ENCODE measurements around the gene CCND3.

DNA sequence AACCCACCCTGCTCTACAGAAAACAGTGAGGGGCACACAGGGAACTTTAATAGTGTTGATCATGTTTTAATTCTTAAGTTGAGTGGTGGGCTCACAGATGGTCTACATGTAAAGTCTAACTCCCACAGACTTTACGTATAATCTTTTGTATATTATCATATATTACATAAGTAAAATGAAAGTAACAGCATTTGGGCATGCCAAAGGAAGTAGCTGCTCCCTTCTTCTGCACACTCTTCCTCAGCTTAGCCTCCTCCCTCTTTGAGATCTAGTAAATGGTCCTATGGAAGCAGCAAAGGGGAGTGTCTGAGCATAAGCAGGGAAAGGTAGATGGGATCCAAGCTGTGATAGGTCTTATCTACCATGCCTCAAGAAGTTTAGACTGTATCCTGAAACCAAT, 31.9 kb downstream of the CCND3 start:
- TF ChIP-seq EZH2 (IDR thresholded peaks at IDR 0.05; ENCODE audit: low read depth, low read length, severe bottlenecking) (no peak), POLR2A (IDR thresholded peaks at IDR 0.05; ENCODE audit: control extremely low read depth in 1 of 2, low read depth in 2 of 2, low read length in 2 of 2) (no peak)
- TF ChIP-seq, protein P1, sequence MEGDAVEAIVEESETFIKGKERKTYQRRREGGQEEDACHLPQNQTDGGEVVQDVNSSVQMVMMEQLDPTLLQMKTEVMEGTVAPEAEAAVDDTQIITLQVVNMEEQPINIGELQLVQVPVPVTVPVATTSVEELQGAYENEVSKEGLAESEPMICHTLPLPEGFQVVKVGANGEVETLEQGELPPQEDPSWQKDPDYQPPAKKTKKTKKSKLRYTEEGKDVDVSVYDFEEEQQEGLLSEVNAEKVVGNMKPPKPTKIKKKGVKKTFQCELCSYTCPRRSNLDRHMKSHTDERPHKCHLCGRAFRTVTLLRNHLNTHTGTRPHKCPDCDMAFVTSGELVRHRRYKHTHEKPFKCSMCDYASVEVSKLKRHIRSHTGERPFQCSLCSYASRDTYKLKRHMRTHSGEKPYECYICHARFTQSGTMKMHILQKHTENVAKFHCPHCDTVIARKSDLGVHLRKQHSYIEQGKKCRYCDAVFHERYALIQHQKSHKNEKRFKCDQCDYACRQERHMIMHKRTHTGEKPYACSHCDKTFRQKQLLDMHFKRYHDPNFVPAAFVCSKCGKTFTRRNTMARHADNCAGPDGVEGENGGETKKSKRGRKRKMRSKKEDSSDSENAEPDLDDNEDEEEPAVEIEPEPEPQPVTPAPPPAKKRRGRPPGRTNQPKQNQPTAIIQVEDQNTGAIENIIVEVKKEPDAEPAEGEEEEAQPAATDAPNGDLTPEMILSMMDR (IDR thresholded peaks at IDR 0.05; ENCODE audit: control extremely low read depth in 1 of 3, insufficient read depth in 1 of 3, low read depth in 1 of 3, low read length in 3 of 3) = no peak
- TF ChIP-seq, protein P2, sequence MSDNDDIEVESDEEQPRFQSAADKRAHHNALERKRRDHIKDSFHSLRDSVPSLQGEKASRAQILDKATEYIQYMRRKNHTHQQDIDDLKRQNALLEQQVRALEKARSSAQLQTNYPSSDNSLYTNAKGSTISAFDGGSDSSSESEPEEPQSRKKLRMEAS (IDR thresholded peaks at IDR 0.05) = no peak

Measured in H1 (cell line).